B cell (primary cell): ENCODE measurements around the gene FAM219A. TPM values are rescaled to one million over a fixed set of nuclear protein-coding genes. Genes with fewer than 3 reads are reported as not detected.

ENCODE experiments used
- ATAC-seq: fragments of 200-7000 bp; cut with Tn5 transposase; one replicate; pipeline ENCODE4 v1.10.0; 2021; ENCODE audit warnings: low read depth, mild to moderate bottlenecking, moderate number of reproducible peaks, moderate library complexity
- CTCF ChIA-PET: fragments of 350-600 bp; sonication (Branson Sonifier 250); formaldehyde crosslinking; loops from one replicate; lab custom pipeline; 2021; ENCODE audit warnings: antibody characterized with exemption, inconsistent platforms; lab: Charles Lee
- POLR2A ChIA-PET: fragments of 350-600 bp; sonication (Branson Sonifier 250); formaldehyde crosslinking; loops from one replicate; lab custom pipeline; 2021; ENCODE audit warnings: antibody characterized with exemption; lab: Charles Lee
- DNase-seq: peaks from one replicate; pipeline ENCODE4 v3.0.0; 2013
- H2AFZ ChIP-seq: 2 replicates; pipeline ENCODE4 v1.6.1; 2012; ENCODE audit warnings: mild to moderate bottlenecking, low read depth, low read length; ENCODE audit not compliant: insufficient read depth, poor library complexity, severe bottlenecking
- H3K27ac ChIP-seq, 2 donors: 1 replicate in 1 of 2; 2 replicates in 1 of 2; pipeline ENCODE4 v1.5.1; 2012 to 2013; ENCODE audit warnings: low read length in 2 of 2, mild to moderate bottlenecking in 2 of 2, moderate library complexity in 1 of 2
- H3K27me3 ChIP-seq, 4 experiments: fragments of 200-600 bp in 1 of 4; sonication (generic) in 1 of 4; replicated peaks in 1 of 4; 1 replicate in 2 of 4; 2 replicates in 2 of 4; pipeline versions ENCODE4 v1.6.1 to v1.7.0; 2013 to 2016; ENCODE audit warnings: low read length in 3 of 4, mild to moderate bottlenecking in 2 of 4, mixed read lengths in 1 of 4, moderate library complexity in 1 of 4; ENCODE audit not compliant: insufficient read depth in 4 of 4, control insufficient read depth in 3 of 4; ENCODE audit errors: control extremely low read depth in 1 of 4
- H3K36me3 ChIP-seq, 2 experiments: replicated peaks in 1 of 2; 1 replicate in 1 of 2; 2 replicates in 1 of 2; pipeline versions ENCODE4 v1.6.1 to v1.7.1; 2013; ENCODE audit warnings: low read length in 1 of 2; ENCODE audit not compliant: insufficient read depth in 2 of 2, control insufficient read depth in 1 of 2; ENCODE audit errors: control extremely low read depth in 1 of 2, extremely low read depth in 1 of 2
- H3K4me1 ChIP-seq, 2 donors: fragments of 200-600 bp in 1 of 2; sonication (generic) in 1 of 2; 1 replicate in 1 of 2; 2 replicates in 1 of 2; pipeline versions ENCODE4 v1.5.1 to v1.6.1; 2013 to 2017; ENCODE audit warnings: low read length in 2 of 2; ENCODE audit not compliant: control insufficient read depth in 2 of 2, insufficient read depth in 2 of 2
- H3K4me2 ChIP-seq: replicated peaks from 2 replicates; pipeline ENCODE3; 2012; ENCODE audit warnings: mild to moderate bottlenecking, low read depth, low read length; ENCODE audit not compliant: poor library complexity, severe bottlenecking
- H3K4me3 ChIP-seq, 5 experiments: fragments of 200-600 bp in 1 of 5; sonication (generic) in 1 of 5; 1 replicate in 3 of 5; 2 replicates in 2 of 5; pipeline versions ENCODE4 v1.5.1 to v1.7.0; 2011 to 2016; ENCODE audit warnings: low read length in 4 of 5, mild to moderate bottlenecking in 4 of 5, low read depth in 2 of 5, control low read depth in 1 of 5, moderate library complexity in 1 of 5; ENCODE audit not compliant: insufficient read depth in 1 of 5; ENCODE audit errors: control extremely low read depth in 1 of 5, extremely low read depth in 1 of 5
- H3K79me2 ChIP-seq: fragments of 200-600 bp; sonication (generic); one replicate; pipeline ENCODE4 v1.6.0; 2016; ENCODE audit warnings: low read length; ENCODE audit not compliant: control insufficient read depth, insufficient read depth
- H3K9ac ChIP-seq: fragments of 200-600 bp; sonication (generic); 2 replicates; pipeline ENCODE4 v1.6.1; 2017; ENCODE audit warnings: mild to moderate bottlenecking, low read length, moderate library complexity
- H3K9me3 ChIP-seq, 3 donors: one replicate each; pipeline versions ENCODE4 v1.6.1 to v1.7.1; 2013; ENCODE audit warnings: low read length in 2 of 3; ENCODE audit not compliant: control insufficient read depth in 2 of 3, insufficient read depth in 1 of 3; ENCODE audit errors: control extremely low read depth in 1 of 3
- H4K20me1 ChIP-seq: 2 replicates; pipeline ENCODE4 v1.6.0; 2012; ENCODE audit warnings: mild to moderate bottlenecking, low read length; ENCODE audit not compliant: insufficient read depth, control insufficient read depth, poor library complexity, severe bottlenecking
- H3K27ac Mint-ChIP-seq: one replicate; pipeline ENCODE4 v1.8.0; 2021; ENCODE audit warnings: mixed read lengths
- H3K27me3 Mint-ChIP-seq: one replicate; pipeline ENCODE4 v1.8.0; 2021; ENCODE audit warnings: mixed read lengths
- H3K4me1 Mint-ChIP-seq: one replicate; pipeline ENCODE4 v1.8.0; 2021; ENCODE audit warnings: mixed read lengths
- H3K4me3 Mint-ChIP-seq: one replicate; pipeline ENCODE4 v1.8.0; 2021; ENCODE audit warnings: mixed read lengths
- H3K9me3 Mint-ChIP-seq: one replicate; pipeline ENCODE4 v1.8.0; 2022; ENCODE audit warnings: mixed read lengths; ENCODE audit not compliant: insufficient read depth
- EZH2 ChIP-seq: IDR thresholded peaks from 2 replicates; pipeline ENCODE4 v1.6.1; 2012; ENCODE audit warnings: borderline replicate concordance, low read depth, mild to moderate bottlenecking, moderate library complexity, low read length; ENCODE audit not compliant: insufficient read depth, poor library complexity, severe bottlenecking
- WGBS: methylation state at CpG from one replicate; pipeline ENCODE4 v1.1.5; 2013; ENCODE audit warnings: missing lambda C conversion rate; ENCODE audit not compliant: insufficient coverage; 5-methylcytosine and 5-hydroxymethylcytosine counted together
- intact Hi-C: fragments of 100-400 bp; cut with micrococcal nuclease; formaldehyde crosslinking; loops from one replicate; pipeline ENCODE4 v1.10.0; 2022
- polyA plus RNA-seq: library from polyadenylated mRNA; depleted of rRNA; stranded (reverse); fragments of >200 nt; gene quantifications from 2 replicates; pipeline ENCODE4 v1.2.3, GENCODE V29; 2012
- total RNA-seq, 2 donors: library from RNA; stranded (reverse); fragments of 120-200 nt in 1 of 2; gene quantifications; 1 replicate in 1 of 2; 2 replicates in 1 of 2; pipeline versions ENCODE4 v1.2.3 to v1.2.4, GENCODE V29; 2013 to 2022
- TF ChIP-seq, protein P1 (sequence below): fragments of 200-600 bp; IDR thresholded peaks from one replicate; pipeline ENCODE4 v1.8.0; 2022; ENCODE audit warnings: antibody characterized with exemption, mild to moderate bottlenecking

FAM219A gene
- total and polyA plus RNA-seq, 2 donors (not counting 1 experiment from before 2014, with no cell fraction given): 12.9 to 17.3 TPM

DNA sequence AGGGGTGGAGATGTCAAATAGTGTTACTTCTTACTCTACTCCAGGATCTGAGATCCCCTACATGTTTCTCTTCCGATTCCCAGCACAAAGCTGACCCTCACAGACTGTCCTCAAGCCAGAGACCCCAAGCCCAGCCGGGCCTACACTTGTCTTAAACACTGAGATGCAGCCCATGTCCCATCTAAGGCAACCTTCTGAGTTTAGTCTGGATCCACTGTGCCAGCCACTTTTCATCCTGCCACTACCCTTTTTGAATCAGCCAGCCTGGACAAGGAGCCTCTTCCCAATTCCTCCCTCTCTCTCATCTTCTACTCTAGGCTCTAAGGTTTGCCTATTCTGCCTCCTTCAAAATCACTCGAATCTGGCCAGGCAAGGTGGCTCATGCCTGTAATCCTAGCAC, 75.5 kb downstream of the FAM219A start:
- intact Hi-C loops: no loop called here
- Histone ChIP-seq H3K4me3 (no peak overlapping the region), H4K20me1 (no peaks in the 10 kb centered on the region), H3K9ac (no peak overlapping the region), H3K36me3 (no peaks in the 10 kb centered on the region), H2AFZ (no peak overlapping the region), H3K79me2 (no peaks in the 10 kb centered on the region), H3K4me1 (peaks cover 20 to 24% of the 10 kb centered on the region in 2 donors), H3K4me2 (no peak overlapping the region), H3K27me3 (peaks cover 0 to 19% (median 4%) of the 10 kb centered on the region in 4 experiments), H3K27ac (no peak overlapping the region), H3K9me3 (peaks cover 0 to 14% (median 0%) of the 10 kb centered on the region in 3 donors)
- TF ChIP-seq, protein P1, sequence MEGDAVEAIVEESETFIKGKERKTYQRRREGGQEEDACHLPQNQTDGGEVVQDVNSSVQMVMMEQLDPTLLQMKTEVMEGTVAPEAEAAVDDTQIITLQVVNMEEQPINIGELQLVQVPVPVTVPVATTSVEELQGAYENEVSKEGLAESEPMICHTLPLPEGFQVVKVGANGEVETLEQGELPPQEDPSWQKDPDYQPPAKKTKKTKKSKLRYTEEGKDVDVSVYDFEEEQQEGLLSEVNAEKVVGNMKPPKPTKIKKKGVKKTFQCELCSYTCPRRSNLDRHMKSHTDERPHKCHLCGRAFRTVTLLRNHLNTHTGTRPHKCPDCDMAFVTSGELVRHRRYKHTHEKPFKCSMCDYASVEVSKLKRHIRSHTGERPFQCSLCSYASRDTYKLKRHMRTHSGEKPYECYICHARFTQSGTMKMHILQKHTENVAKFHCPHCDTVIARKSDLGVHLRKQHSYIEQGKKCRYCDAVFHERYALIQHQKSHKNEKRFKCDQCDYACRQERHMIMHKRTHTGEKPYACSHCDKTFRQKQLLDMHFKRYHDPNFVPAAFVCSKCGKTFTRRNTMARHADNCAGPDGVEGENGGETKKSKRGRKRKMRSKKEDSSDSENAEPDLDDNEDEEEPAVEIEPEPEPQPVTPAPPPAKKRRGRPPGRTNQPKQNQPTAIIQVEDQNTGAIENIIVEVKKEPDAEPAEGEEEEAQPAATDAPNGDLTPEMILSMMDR: no peak
- TF ChIP-seq EZH2: no peak
- DNase-seq: no peak
- Mint-ChIP-seq H3K9me3 (no peaks in the 10 kb centered on the region), H3K4me3 (no peak overlapping the region), H3K4me1 (peaks cover 34% of the 10 kb centered on the region), H3K27ac (no peak overlapping the region), H3K27me3 (no peaks in the 10 kb centered on the region)
- CTCF ChIA-PET: no interaction called here
- WGBS: 89% methylated on average over 3 of the region's 3 CpGs
- no peak for ATAC-seq
- POLR2A ChIA-PET: no interaction called here

DNA sequence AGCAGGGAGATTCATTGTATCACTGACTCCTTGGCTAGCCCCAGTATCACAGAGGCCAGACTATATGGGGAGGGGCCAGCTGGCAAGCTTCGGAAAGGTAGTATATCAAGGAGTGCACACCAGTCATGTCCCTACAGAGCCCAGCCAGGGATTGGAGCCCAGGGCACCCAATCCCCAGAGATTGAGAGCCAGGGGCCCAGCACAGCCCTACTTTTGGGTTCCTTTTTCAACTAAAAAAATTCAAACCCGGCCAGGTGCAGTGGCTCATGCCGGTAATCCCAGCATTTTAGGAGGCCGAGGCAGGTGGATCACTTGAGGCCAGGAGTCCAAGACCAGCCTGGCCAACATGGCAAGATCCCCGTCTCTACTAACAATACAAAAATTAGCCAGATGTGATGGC, 76.3 kb downstream of the FAM219A start:
- no peaks in the 10 kb centered on the region for H3K36me3 ChIP-seq
- ATAC-seq (no peak), DNase-seq (no peak)
- no peak overlapping the region for H3K4me2 ChIP-seq
- Mint-ChIP-seq H3K27me3 (no peaks in the 10 kb centered on the region), H3K27ac (no peak overlapping the region), H3K9me3 (no peaks in the 10 kb centered on the region), H3K4me3 (peak overlapping the region; percentile 91), H3K4me1 (peaks cover 36% of the 10 kb centered on the region)
- intact Hi-C loops: no loop called here
- WGBS: 100% methylated on average over 4 of the region's 5 CpGs
- TF ChIP-seq, protein P1: no peak
- no peak for TF ChIP-seq EZH2
- H2AFZ ChIP-seq: no peak overlapping the region
- H4K20me1 ChIP-seq: no peaks in the 10 kb centered on the region
- no peak overlapping the region for H3K27ac ChIP-seq
- no peak overlapping the region for H3K4me3 ChIP-seq
- H3K79me2 ChIP-seq: no peaks in the 10 kb centered on the region
- peaks cover 24 to 31% of the 10 kb centered on the region in 2 donors for H3K4me1 ChIP-seq
- POLR2A ChIA-PET: no interaction called here
- H3K27me3 ChIP-seq: peaks cover 0 to 16% (median 4%) of the 10 kb centered on the region in 4 experiments
- no peak overlapping the region for H3K9ac ChIP-seq
- CTCF ChIA-PET: interaction anchor here (1.6 kb wide), 1 partner anchor 51 kb away, joined by 6 read pairs; no protein-coding TSS in a partner anchor
- peaks cover 0 to 14% (median 0%) of the 10 kb centered on the region in 3 donors for H3K9me3 ChIP-seq
